Naive B cell (primary cell): Measurements from ENCODE around the gene CSNK1G1. TPM values are rescaled to one million over a fixed set of nuclear protein-coding genes. Genes with fewer than 3 reads are reported as not detected.

Experiments used
- ATAC-seq, 2 donors: fragments of 150-1000 bp; cut with Tn5 transposase; 2 replicates each; pipeline ENCODE4 v1.10.0; 2021; ENCODE audit warnings: low read depth in 2 of 2, mild to moderate bottlenecking in 2 of 2, moderate library complexity in 2 of 2
- DNase-seq: peaks from one replicate; pipeline ENCODE4 v3.0.0; 2022
- H3K27ac Mint-ChIP-seq, 6 donors: one replicate each; pipeline ENCODE4 v1.8.0; 2020 to 2022; ENCODE audit warnings: mild to moderate bottlenecking in 6 of 6, mixed read lengths in 6 of 6, moderate library complexity in 5 of 6, inconsistent platforms in 2 of 6
- H3K27me3 Mint-ChIP-seq, 3 donors: one replicate each; pipeline ENCODE4 v1.8.0; 2021 to 2022; ENCODE audit warnings: mixed read lengths in 3 of 3, mild to moderate bottlenecking in 1 of 3
- H3K36me3 Mint-ChIP-seq, 2 donors: one replicate each; pipeline ENCODE4 v1.8.0; 2020 to 2022; ENCODE audit warnings: mixed read lengths in 2 of 2, inconsistent platforms in 1 of 2, mild to moderate bottlenecking in 1 of 2
- H3K4me1 Mint-ChIP-seq, 3 donors: one replicate each; pipeline ENCODE4 v1.8.0; 2020 to 2022; ENCODE audit warnings: mixed read lengths in 3 of 3, inconsistent platforms in 1 of 3, mild to moderate bottlenecking in 1 of 3, moderate library complexity in 1 of 3
- H3K4me3 Mint-ChIP-seq, 8 donors: one replicate each; pipeline ENCODE4 v1.8.0; 2020 to 2022; ENCODE audit warnings: mild to moderate bottlenecking in 8 of 8, mixed read lengths in 8 of 8, moderate library complexity in 8 of 8, inconsistent platforms in 2 of 8
- H3K9me3 Mint-ChIP-seq, 7 donors: one replicate each; pipeline ENCODE4 v1.8.0; 2020 to 2022; ENCODE audit warnings: mixed read lengths in 7 of 7, mild to moderate bottlenecking in 5 of 7, inconsistent platforms in 2 of 7, moderate library complexity in 1 of 7
- polyA plus RNA-seq, 6 donors: library from polyadenylated mRNA; unstranded; fragments of 300-500 nt; fragmentation: Illumina TruSeq; gene quantifications; one replicate each; pipeline ENCODE4 v1.2.3, GENCODE V29; 2021; ENCODE audit warnings: low read depth in 6 of 6

CSNK1G1 gene
- polyA plus RNA-seq, 6 donors from 2014 or later = 1.2 to 26.0 (median 15.4) TPM

DNA sequence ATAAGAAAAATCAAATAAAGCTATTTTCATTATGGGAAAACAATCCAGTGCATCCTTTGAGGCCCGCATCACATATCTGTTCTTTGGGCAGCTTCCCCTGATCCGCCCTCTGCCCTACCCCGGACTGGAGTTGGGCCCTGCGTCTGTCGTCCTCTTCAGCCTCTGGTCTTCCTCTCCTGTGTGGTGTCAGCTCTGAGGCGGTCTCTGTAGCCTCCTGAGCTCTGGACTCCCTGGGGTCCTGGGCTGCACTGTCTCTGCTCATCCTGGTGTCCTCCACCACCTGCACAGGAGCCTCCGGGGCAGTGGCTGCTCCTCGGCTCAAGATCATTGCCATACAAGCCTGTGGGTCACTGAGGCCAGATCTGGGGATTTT lies 211.8 kb downstream of the CSNK1G1 start:
- Mint-ChIP-seq H3K27me3 (no peaks in the 10 kb centered on the region), H3K4me3 (no peak overlapping the region), H3K9me3 (no peaks in the 10 kb centered on the region), H3K36me3 (peaks cover 0 to 4% of the 10 kb centered on the region in 2 donors), H3K27ac (peak overlapping the region in 4 of 6 donors; percentile 80 to 93 (median 86)), H3K4me1 (peaks cover 19 to 26% (median 22%) of the 10 kb centered on the region in 3 donors)
- DNase-seq (no peak), ATAC-seq (no peak)

DNA sequence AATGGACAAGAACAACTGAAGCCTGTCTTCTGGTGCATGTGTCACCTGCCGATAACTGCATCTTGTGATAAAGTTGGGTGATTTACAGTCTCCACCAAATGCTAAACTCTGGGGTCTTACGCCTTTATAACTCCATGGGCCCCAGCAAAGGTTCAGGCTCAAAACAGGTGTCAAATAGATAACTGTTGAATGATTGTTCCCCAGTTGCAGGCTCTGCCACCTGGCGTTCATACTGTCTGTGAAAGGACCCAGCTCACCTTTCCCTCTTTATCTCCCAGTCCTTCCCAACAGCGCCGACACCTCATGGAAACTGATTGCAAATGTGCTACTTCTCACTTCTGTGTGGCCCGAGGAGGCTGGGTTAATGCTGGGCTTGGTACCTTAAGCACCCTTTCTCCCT lies 212.7 kb downstream of the CSNK1G1 start:
- ATAC-seq (no peak), DNase-seq (no peak)
- Mint-ChIP-seq H3K27me3 (no peaks in the 10 kb centered on the region), H3K36me3 (peaks cover 0 to 4% of the 10 kb centered on the region in 2 donors), H3K27ac (peak overlapping the region in 2 of 6 donors; percentile 42 to 67), H3K4me3 (peak overlapping the region in 1 of 8 donors; percentile 4), H3K4me1 (peaks cover 19 to 22% (median 19%) of the 10 kb centered on the region in 3 donors), H3K9me3 (no peaks in the 10 kb centered on the region)

DNA sequence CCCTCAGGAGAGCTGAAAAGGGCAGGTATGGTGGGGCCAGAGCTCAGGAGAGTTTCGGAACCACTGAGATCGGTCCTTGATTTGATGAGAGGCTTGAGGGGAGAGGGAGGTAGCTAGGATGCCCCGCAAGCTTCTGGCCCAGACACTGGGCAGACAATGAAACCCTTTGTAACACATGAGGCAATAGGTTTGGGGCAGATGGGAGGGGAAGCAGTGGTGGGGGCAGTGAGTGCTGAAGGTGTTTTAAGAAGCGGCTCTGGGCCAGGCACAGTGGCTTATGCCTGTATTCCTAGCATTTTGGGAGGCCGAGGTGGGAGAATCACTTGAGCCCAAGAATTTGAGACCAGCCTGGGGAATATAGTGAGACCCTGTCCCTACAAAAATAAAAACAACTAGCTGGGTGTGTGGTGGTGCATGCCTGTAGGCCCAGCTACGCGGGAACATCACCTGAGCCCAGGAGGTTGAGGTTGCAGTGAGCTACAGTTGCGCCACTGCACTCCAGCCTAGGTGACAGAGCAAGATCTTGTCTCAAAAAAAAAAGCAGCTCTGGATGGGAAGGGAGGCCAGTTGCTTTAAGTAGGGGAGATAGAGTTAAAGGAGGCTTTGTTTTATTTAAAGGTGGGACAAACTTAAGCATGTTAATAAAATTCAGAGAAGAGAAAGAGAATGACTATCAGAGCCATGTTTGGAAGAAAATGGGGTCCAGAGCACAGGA lies 214.0 kb downstream of the CSNK1G1 start:
- H3K36me3 Mint-ChIP-seq = peaks cover 0 to 4% of the 10 kb centered on the region in 2 donors

GRCh38 chr15:64138331-64138941 lies 217.5 kb downstream of the CSNK1G1 start:
- Mint-ChIP-seq H3K27me3 (no peaks in the 10 kb centered on the region), H3K9me3 (no peaks in the 10 kb centered on the region), H3K36me3 (peaks cover 0 to 4% of the 10 kb centered on the region in 2 donors), H3K4me3 (no peak overlapping the region), H3K4me1 (peaks cover 21 to 30% (median 27%) of the 10 kb centered on the region in 3 donors), H3K27ac (peak overlapping the region in 4 of 6 donors; percentile 34 to 78 (median 55))
- ATAC-seq (no peak), DNase-seq (no peak)

More for the DNA sequence above, 214.0 kb downstream of the CSNK1G1 start:
- Mint-ChIP-seq H3K27ac (peak overlapping the region; percentile 21 to 92 (median 80)), H3K9me3 (no peaks in the 10 kb centered on the region), H3K27me3 (no peaks in the 10 kb centered on the region), H3K4me3 (peak overlapping the region in 1 of 8 donors; percentile 70), H3K4me1 (peaks cover 29 to 32% (median 29%) of the 10 kb centered on the region in 3 donors)
- ATAC-seq (no peak), DNase-seq (no peak)

- peaks cover under 1 to 4% of the 10 kb centered on the region in 2 donors for H3K36me3 Mint-ChIP-seq
- peak overlapping the region in 1 of 8 donors; percentile 47 for H3K4me3 Mint-ChIP-seq
- H3K27ac Mint-ChIP-seq = peak overlapping the region in 5 of 6 donors; percentile 22 to 85 (median 41)
- H3K9me3 Mint-ChIP-seq = no peaks in the 10 kb centered on the region
- ATAC-seq (peak; percentile 96 to 97), DNase-seq (peak; percentile 33)
- H3K4me1 Mint-ChIP-seq = peaks cover 25 to 28% (median 27%) of the 10 kb centered on the region in 3 donors
- no peaks in the 10 kb centered on the region for H3K27me3 Mint-ChIP-seq
Measured at GRCh38 chr15:64137226-64137833, 218.6 kb downstream of the CSNK1G1 start.

- Mint-ChIP-seq H3K9me3 (no peaks in the 10 kb centered on the region), H3K36me3 (peaks cover 0 to 13% of the 10 kb centered on the region in 2 donors), H3K4me3 (no peak overlapping the region), H3K27me3 (no peaks in the 10 kb centered on the region), H3K27ac (peak overlapping the region in 4 of 6 donors; percentile 56 to 88 (median 78)), H3K4me1 (peaks cover 22 to 26% (median 22%) of the 10 kb centered on the region in 3 donors)
- DNase-seq = no peak
- ATAC-seq = no peak
Measured at GRCh38 chr15:64136347-64136746, 219.6 kb downstream of the CSNK1G1 start.

DNA sequence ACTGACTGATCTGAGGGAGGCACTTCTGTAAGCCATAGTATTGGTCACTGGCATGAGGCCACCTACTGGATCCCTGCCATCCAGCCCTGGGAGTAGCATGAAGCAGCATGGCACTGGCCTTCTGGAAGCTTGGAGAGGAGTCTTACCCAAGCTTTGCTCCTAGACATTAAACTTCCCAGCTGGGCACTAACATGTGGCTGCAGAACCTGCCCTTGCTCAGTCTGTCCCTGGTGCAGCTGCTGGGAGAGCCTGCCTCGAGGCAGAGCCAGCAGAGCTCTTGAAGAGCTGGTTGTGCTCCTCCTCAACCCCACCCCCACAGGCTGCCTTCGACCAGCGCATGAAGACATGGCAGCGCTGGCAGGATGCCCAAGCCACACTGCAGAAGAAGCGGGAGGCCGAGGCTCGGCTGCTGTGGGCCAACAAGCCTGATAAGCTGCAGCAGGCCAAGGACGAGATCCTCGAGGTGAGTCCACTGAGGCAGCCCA lies 221.6 kb downstream of the CSNK1G1 start:
- peaks cover 0 to 13% of the 10 kb centered on the region in 2 donors for H3K36me3 Mint-ChIP-seq
- peak overlapping the region in 2 of 6 donors; percentile 42 to 52 for H3K27ac Mint-ChIP-seq
- H3K9me3 Mint-ChIP-seq = no peaks in the 10 kb centered on the region
- ATAC-seq (no peak), DNase-seq (no peak)
- H3K4me1 Mint-ChIP-seq = peaks cover 22 to 23% (median 22%) of the 10 kb centered on the region in 3 donors
- H3K4me3 Mint-ChIP-seq = no peak overlapping the region
- no peaks in the 10 kb centered on the region for H3K27me3 Mint-ChIP-seq

GRCh38 chr15:64133623-64134344 lies 222.2 kb downstream of the CSNK1G1 start:
- Mint-ChIP-seq H3K4me1 (peaks cover 22 to 23% (median 22%) of the 10 kb centered on the region in 3 donors), H3K4me3 (no peak overlapping the region), H3K27me3 (no peaks in the 10 kb centered on the region), H3K27ac (peak overlapping the region in 2 of 6 donors; percentile 52 to 76), H3K9me3 (no peaks in the 10 kb centered on the region), H3K36me3 (peaks cover 0 to 13% of the 10 kb centered on the region in 2 donors)
- DNase-seq (no peak), ATAC-seq (no peak)

DNA sequence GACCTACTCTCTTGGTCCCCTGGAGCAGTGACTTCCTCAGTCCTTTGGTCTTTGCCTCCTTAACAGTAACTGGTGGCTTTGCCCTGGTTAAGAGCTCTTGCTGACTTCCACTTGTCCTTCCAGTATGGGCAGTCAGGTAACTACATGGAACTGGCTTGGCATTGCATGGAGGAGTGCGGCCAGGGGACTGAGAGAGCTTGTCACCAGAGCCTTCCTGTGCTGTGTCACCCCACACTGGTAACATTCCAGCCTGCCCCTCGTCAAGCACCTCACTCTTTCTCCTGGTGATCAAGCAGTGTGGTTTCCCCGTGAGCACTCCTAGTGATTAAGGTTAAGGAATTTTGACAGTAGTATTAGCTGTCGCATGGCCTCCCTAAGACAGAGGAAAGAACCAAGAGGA lies 223.8 kb downstream of the CSNK1G1 start:
- H3K27ac Mint-ChIP-seq = peak overlapping the region in 2 of 6 donors; percentile 58 to 65
- DNase-seq (no peak), ATAC-seq (no peak)
- H3K36me3 Mint-ChIP-seq = peaks cover 9 to 22% of the 10 kb centered on the region in 2 donors
- peak overlapping the region in 1 of 8 donors; percentile 35 for H3K4me3 Mint-ChIP-seq
- peaks cover 11 to 15% (median 14%) of the 10 kb centered on the region in 3 donors for H3K4me1 Mint-ChIP-seq
- H3K27me3 Mint-ChIP-seq = no peaks in the 10 kb centered on the region
- H3K9me3 Mint-ChIP-seq = no peaks in the 10 kb centered on the region

DNA sequence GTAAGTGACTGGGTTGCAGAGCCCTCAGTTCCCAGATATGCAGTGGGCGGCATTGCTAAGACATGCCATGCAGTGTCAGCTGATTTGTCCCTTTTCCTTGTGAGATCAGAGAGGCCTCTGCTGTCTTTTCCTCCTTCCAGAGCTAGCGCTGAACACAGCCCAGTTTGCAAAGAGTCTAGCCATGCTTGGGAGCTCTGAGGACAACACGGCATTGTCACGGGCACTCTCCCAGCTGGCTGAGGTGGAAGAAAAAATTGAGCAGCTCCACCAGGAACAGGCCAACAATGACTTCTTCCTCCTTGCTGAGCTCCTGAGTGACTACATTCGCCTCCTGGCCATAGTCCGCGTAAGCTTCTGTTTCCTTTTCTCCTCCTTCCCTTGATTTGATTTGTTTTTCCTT lies 224.4 kb downstream of the CSNK1G1 start:
- H3K27ac Mint-ChIP-seq = peak overlapping the region in 4 of 6 donors; percentile 33 to 64 (median 60)
- no peak for DNase-seq
- H3K36me3 Mint-ChIP-seq = peaks cover 12 to 22% of the 10 kb centered on the region in 2 donors
- H3K9me3 Mint-ChIP-seq = no peaks in the 10 kb centered on the region
- H3K4me1 Mint-ChIP-seq = peaks cover 5 to 8% (median 8%) of the 10 kb centered on the region in 3 donors
- H3K27me3 Mint-ChIP-seq = no peaks in the 10 kb centered on the region
- no peak for ATAC-seq
- H3K4me3 Mint-ChIP-seq = no peak overlapping the region

- H3K27me3 Mint-ChIP-seq = no peaks in the 10 kb centered on the region
- no peaks in the 10 kb centered on the region for H3K9me3 Mint-ChIP-seq
Measured at GRCh38 chr15:64130159-64130558, 225.8 kb downstream of the CSNK1G1 start.

DNA sequence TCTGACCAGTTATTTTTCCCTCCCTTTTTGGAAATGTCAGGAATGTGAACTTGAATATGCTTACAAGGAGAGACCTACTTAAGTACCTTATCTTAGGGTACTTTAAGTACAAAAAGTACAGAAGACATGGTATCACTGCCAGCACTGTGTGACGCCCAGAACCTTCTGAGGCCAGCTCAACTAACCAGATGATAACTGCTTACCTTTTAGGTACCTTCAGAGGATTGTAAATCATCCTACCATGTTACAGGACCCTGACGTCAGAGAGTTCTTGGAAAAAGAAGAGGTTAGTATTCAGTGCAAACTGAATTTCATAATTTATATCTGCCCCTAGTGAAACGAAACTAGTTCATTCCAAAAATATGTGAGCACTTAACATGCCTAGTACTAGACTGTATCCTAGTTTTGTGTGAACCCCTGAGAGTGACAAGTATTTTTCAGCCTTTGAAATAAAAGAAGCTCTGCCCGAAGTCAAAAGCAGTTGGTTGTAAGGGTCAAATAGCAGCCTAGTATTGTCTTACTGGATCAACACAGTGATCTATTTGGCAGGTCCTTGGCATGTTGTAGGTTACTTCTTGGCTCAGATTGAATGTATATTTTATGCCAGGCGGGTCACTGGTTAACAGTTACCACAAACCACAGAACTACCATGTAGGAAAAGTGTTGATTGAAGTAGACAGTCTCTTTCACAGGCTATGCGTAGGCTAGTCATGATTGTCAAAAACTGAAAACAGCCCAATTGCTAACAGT lies 228.3 kb downstream of the CSNK1G1 start:
- peak overlapping the region in 2 of 6 donors; percentile 61 for H3K27ac Mint-ChIP-seq
- DNase-seq (no peak), ATAC-seq (no peak)
- H3K4me3 Mint-ChIP-seq = no peak overlapping the region
- peaks cover 0 to 6% (median 0%) of the 10 kb centered on the region in 3 donors for H3K4me1 Mint-ChIP-seq
- H3K9me3 Mint-ChIP-seq = no peaks in the 10 kb centered on the region
- H3K36me3 Mint-ChIP-seq = peaks cover 21 to 22% of the 10 kb centered on the region in 2 donors
- no peaks in the 10 kb centered on the region for H3K27me3 Mint-ChIP-seq

More at GRCh38 chr15:64130159-64130558, 225.8 kb downstream of the CSNK1G1 start:
- no peak for DNase-seq
- ATAC-seq = no peak
- Mint-ChIP-seq H3K36me3 (peaks cover 12 to 22% of the 10 kb centered on the region in 2 donors), H3K4me1 (peaks cover 0 to 6% (median 5%) of the 10 kb centered on the region in 3 donors), H3K4me3 (no peak overlapping the region), H3K27ac (peak overlapping the region in 1 of 6 donors; percentile 42)
